SK-N-SH (cell line): Measurements from ENCODE around the gene PREB. TPM values are rescaled to one million over a fixed set of nuclear protein-coding genes. Genes with fewer than 3 reads are reported as not detected.

Experiments
- CTCF ChIA-PET: fragments of 300-600, 350-600 bp; formaldehyde crosslinking; extraction: SDS; loops from one replicate; lab custom pipeline; 2021; lab: Yijun Ruan, JAX
- POLR2A ChIA-PET: fragments of 350-600 bp; sonication (Branson Sonifier 250); formaldehyde crosslinking; extraction: SDS; loops from one replicate; lab custom pipeline; 2020; ENCODE audit warnings: antibody characterized with exemption, inconsistent platforms; lab: Yijun Ruan, JAX
- DNase-seq: peaks from one replicate; pipeline ENCODE4 v3.0.0; 2012
- H2AFZ ChIP-seq: fragments of 200-600 bp; sonication (generic); 2 replicates; pipeline ENCODE4 v1.8.1; 2016; ENCODE audit warnings: antibody characterized with exemption, mild to moderate bottlenecking, low read depth
- H3F3A ChIP-seq: fragments of 200-600 bp; sonication (generic); replicated peaks from 2 replicates; pipeline ENCODE3; 2016; ENCODE audit warnings: antibody characterized with exemption, mild to moderate bottlenecking; ENCODE audit not compliant: insufficient read depth
- H3K27ac ChIP-seq, 2 experiments: fragments of 200-500 bp in 1 of 2; fragments of 200-600 bp in 1 of 2; sonication (Bioruptor generic) in 1 of 2; sonication (generic), shearing (Covaris generic) in 1 of 2; 2 replicates each; pipeline versions ENCODE4 v1.5.1 to v1.6.1; 2014 to 2016; ENCODE audit warnings: low read depth in 2 of 2, inconsistent platforms in 1 of 2, low read length in 1 of 2, mild to moderate bottlenecking in 1 of 2, mixed read lengths in 1 of 2
- H3K27me3 ChIP-seq: fragments of 200-600 bp; sonication (generic), shearing (Covaris generic); 2 replicates; pipeline ENCODE4 v1.6.1; 2016; ENCODE audit warnings: mixed run types; ENCODE audit not compliant: insufficient read depth
- H3K36me3 ChIP-seq, 2 experiments: fragments of 200-500 bp in 1 of 2; fragments of 200-600 bp in 1 of 2; sonication (Bioruptor generic) in 1 of 2; sonication (generic) in 1 of 2; replicated peaks in 1 of 2; 2 replicates each; pipeline versions ENCODE3 to v1.5.1; 2014 to 2016; ENCODE audit warnings: low read length in 1 of 2, mild to moderate bottlenecking in 1 of 2; ENCODE audit not compliant: insufficient read depth in 2 of 2, control insufficient read depth in 1 of 2
- H3K4me1 ChIP-seq, 2 experiments: fragments of 200-500 bp in 1 of 2; fragments of 200-600 bp in 1 of 2; sonication (Bioruptor generic) in 1 of 2; sonication (generic), shearing (Covaris generic) in 1 of 2; 2 replicates each; pipeline versions ENCODE4 v1.5.1 to v1.6.1; 2014 to 2016; ENCODE audit warnings: low read depth in 1 of 2, low read length in 1 of 2, mixed run types in 1 of 2; ENCODE audit not compliant: insufficient read depth in 2 of 2, control insufficient read depth in 1 of 2
- H3K4me2 ChIP-seq: fragments of 200-600 bp; sonication (generic), shearing (Covaris generic); 2 replicates; pipeline ENCODE4 v1.6.1; 2017; ENCODE audit warnings: mixed run types
- H3K4me3 ChIP-seq, 2 experiments: fragments of 200-500 bp in 1 of 2; fragments of 200-600 bp in 1 of 2; sonication (Bioruptor generic) in 1 of 2; sonication (generic), shearing (Covaris generic) in 1 of 2; 2 replicates each; pipeline versions ENCODE4 v1.5.1 to v1.8.1; 2014 to 2016; ENCODE audit warnings: low read depth in 2 of 2, inconsistent platforms in 1 of 2, low read length in 1 of 2, mild to moderate bottlenecking in 1 of 2, mixed read lengths in 1 of 2, moderate library complexity in 1 of 2
- H3K79me2 ChIP-seq: fragments of 200-600 bp; sonication (generic); 2 replicates; pipeline ENCODE4 v1.8.1; 2017; ENCODE audit warnings: mild to moderate bottlenecking; ENCODE audit not compliant: insufficient read depth
- H3K9ac ChIP-seq: fragments of 200-600 bp; sonication (generic); 2 replicates; pipeline ENCODE4 v1.6.1; 2017; ENCODE audit warnings: mixed run types
- H3K9me2 ChIP-seq: fragments of 200-600 bp; sonication (generic); 2 replicates; pipeline ENCODE4 v1.6.1; 2017; ENCODE audit warnings: mixed run types
- H3K9me3 ChIP-seq: fragments of 200-600 bp; sonication (generic); 2 replicates; pipeline ENCODE4 v1.6.1; 2017; ENCODE audit warnings: mixed run types, mild to moderate bottlenecking, moderate library complexity
- H4K20me1 ChIP-seq: fragments of 200-600 bp; sonication (generic); 2 replicates; pipeline ENCODE4 v1.6.1; 2017; ENCODE audit warnings: mild to moderate bottlenecking, mixed run types; ENCODE audit not compliant: insufficient read depth
- ELF1 ChIP-seq: IDR thresholded peaks from 2 replicates; pipeline ENCODE4 v1.4.0; 2012
- EP300 ChIP-seq, 2 experiments: IDR thresholded peaks; 2 replicates each; pipeline versions ENCODE4 v1.4.0 to v1.6.1; 2012; ENCODE audit warnings: borderline replicate concordance in 1 of 2, low read depth in 1 of 2, low read length in 1 of 2
- EZH2phosphoT487 ChIP-seq: fragments of 200-600 bp; sonication (generic); IDR thresholded peaks from 2 replicates; pipeline ENCODE4 v1.6.1; 2017; ENCODE audit warnings: low read depth, mixed run types, mild to moderate bottlenecking, antibody characterized with exemption, moderate library complexity, borderline replicate concordance
- FOXJ3 ChIP-seq: sonication (generic); formaldehyde crosslinking; IDR thresholded peaks from 2 replicates; pipeline ENCODE4 v1.5.1; 2020; ENCODE audit warnings: mild to moderate bottlenecking, missing genetic modification reagents
- RXRA ChIP-seq: IDR thresholded peaks from 2 replicates; pipeline ENCODE4 v1.4.0; 2012; ENCODE audit warnings: low read depth, mild to moderate bottlenecking, borderline replicate concordance
- YY1 ChIP-seq: IDR thresholded peaks from 2 replicates; pipeline ENCODE4 v1.4.0; 2012; ENCODE audit warnings: low read depth, mild to moderate bottlenecking
- WGBS: methylation state at CpG from one replicate; pipeline ENCODE4 v1.1.6; 2017; ENCODE audit warnings: low lambda C conversion rate; 5-methylcytosine and 5-hydroxymethylcytosine counted together
- polyA plus RNA-seq, 3 experiments: library from polyadenylated mRNA; depleted of rRNA; stranded (reverse); fragments of >200 nt; gene quantifications; 2 replicates each; pipeline ENCODE4 v1.2.3, GENCODE V29; 2012
- TF ChIP-seq, protein P1 (sequence below): fragments of 150-350 bp; IDR thresholded peaks from 2 replicates; pipeline ENCODE4 v1.6.1; 2016; ENCODE audit warnings: mild to moderate bottlenecking, low read depth, low read length
- TF ChIP-seq, protein P2 (sequence below): IDR thresholded peaks from 2 replicates; pipeline ENCODE4 v1.4.0; 2012; ENCODE audit warnings: low read depth, borderline replicate concordance
- TF ChIP-seq, protein P3 (sequence below): fragments of 200-600 bp; sonication (generic); IDR thresholded peaks from 2 replicates; pipeline ENCODE4 v1.6.1; 2017; ENCODE audit warnings: antibody characterized with exemption, mild to moderate bottlenecking, moderate library complexity
- TF ChIP-seq, protein P4 (sequence below): IDR thresholded peaks from 2 replicates; pipeline ENCODE4 v1.6.1; 2012; ENCODE audit warnings: mild to moderate bottlenecking, low read depth, low read length, moderate library complexity
- TF ChIP-seq, protein P5 (sequence below): IDR thresholded peaks from 2 replicates; pipeline ENCODE4 v1.4.0; 2012; ENCODE audit warnings: low read depth, borderline replicate concordance

PREB gene
- polyA plus RNA-seq, 1 of the 3 experiments (the other 2 are of a cell fraction), result 47.9 TPM

DNA sequence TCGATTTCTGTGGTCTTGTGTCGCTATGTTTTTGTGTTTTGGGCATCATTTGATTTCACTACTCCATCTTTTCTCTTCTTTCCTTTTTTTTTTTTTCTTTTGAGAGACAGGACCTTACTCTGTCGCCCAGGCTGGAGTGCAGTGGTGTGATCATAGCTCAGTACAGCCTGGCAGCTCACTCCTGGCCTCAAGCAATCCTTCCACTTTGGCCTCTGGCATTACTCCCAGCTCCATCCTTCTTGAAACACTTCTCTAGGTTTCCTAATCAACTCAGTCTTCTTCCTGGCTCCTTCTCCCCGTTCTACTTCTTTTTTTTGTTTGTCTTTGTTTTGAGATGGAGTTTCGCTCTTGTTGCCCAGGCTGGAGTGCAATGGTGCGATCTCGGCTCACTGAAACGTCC is 40.9 kb upstream of the PREB start:
- no peaks in the 10 kb centered on the region for H4K20me1 ChIP-seq
- H3K36me3 ChIP-seq, result no peaks in the 10 kb centered on the region
- POLR2A ChIA-PET, result no interaction called here
- no peak for TF ChIP-seq ELF1
- TF ChIP-seq, protein P1, sequence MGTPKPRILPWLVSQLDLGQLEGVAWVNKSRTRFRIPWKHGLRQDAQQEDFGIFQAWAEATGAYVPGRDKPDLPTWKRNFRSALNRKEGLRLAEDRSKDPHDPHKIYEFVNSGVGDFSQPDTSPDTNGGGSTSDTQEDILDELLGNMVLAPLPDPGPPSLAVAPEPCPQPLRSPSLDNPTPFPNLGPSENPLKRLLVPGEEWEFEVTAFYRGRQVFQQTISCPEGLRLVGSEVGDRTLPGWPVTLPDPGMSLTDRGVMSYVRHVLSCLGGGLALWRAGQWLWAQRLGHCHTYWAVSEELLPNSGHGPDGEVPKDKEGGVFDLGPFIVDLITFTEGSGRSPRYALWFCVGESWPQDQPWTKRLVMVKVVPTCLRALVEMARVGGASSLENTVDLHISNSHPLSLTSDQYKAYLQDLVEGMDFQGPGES, result no peak
- TF ChIP-seq, protein P2, sequence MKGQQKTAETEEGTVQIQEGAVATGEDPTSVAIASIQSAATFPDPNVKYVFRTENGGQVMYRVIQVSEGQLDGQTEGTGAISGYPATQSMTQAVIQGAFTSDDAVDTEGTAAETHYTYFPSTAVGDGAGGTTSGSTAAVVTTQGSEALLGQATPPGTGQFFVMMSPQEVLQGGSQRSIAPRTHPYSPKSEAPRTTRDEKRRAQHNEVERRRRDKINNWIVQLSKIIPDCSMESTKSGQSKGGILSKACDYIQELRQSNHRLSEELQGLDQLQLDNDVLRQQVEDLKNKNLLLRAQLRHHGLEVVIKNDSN, result no peak
- TF ChIP-seq EP300 (IDR thresholded peaks at IDR 0.05; ENCODE audit: borderline replicate concordance in 1 of 2, low read depth in 1 of 2, low read length in 1 of 2), result no peak
- no peak for TF ChIP-seq EZH2phosphoT487
- TF ChIP-seq, protein P3, sequence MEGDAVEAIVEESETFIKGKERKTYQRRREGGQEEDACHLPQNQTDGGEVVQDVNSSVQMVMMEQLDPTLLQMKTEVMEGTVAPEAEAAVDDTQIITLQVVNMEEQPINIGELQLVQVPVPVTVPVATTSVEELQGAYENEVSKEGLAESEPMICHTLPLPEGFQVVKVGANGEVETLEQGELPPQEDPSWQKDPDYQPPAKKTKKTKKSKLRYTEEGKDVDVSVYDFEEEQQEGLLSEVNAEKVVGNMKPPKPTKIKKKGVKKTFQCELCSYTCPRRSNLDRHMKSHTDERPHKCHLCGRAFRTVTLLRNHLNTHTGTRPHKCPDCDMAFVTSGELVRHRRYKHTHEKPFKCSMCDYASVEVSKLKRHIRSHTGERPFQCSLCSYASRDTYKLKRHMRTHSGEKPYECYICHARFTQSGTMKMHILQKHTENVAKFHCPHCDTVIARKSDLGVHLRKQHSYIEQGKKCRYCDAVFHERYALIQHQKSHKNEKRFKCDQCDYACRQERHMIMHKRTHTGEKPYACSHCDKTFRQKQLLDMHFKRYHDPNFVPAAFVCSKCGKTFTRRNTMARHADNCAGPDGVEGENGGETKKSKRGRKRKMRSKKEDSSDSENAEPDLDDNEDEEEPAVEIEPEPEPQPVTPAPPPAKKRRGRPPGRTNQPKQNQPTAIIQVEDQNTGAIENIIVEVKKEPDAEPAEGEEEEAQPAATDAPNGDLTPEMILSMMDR, result no peak
- TF ChIP-seq, protein P4, sequence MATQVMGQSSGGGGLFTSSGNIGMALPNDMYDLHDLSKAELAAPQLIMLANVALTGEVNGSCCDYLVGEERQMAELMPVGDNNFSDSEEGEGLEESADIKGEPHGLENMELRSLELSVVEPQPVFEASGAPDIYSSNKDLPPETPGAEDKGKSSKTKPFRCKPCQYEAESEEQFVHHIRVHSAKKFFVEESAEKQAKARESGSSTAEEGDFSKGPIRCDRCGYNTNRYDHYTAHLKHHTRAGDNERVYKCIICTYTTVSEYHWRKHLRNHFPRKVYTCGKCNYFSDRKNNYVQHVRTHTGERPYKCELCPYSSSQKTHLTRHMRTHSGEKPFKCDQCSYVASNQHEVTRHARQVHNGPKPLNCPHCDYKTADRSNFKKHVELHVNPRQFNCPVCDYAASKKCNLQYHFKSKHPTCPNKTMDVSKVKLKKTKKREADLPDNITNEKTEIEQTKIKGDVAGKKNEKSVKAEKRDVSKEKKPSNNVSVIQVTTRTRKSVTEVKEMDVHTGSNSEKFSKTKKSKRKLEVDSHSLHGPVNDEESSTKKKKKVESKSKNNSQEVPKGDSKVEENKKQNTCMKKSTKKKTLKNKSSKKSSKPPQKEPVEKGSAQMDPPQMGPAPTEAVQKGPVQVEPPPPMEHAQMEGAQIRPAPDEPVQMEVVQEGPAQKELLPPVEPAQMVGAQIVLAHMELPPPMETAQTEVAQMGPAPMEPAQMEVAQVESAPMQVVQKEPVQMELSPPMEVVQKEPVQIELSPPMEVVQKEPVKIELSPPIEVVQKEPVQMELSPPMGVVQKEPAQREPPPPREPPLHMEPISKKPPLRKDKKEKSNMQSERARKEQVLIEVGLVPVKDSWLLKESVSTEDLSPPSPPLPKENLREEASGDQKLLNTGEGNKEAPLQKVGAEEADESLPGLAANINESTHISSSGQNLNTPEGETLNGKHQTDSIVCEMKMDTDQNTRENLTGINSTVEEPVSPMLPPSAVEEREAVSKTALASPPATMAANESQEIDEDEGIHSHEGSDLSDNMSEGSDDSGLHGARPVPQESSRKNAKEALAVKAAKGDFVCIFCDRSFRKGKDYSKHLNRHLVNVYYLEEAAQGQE, result no peak
- TF ChIP-seq, all 33 proteins: peak for 0
- Histone ChIP-seq H3K9me3 (no peaks in the 10 kb centered on the region), H2AFZ (no peak overlapping the region), H3K4me3 (no peak overlapping the region), H3K4me2 (no peak overlapping the region), H3K4me1 (peaks cover 3 to 13% of the 10 kb centered on the region in 2 experiments; a peak in 3 of 4 replicates), H3K9me2 (no peaks in the 10 kb centered on the region), H3K9ac (no peak overlapping the region), H3K27me3 (no peaks in the 10 kb centered on the region), H3K27ac (no peak overlapping the region), H3F3A (no peaks in the 10 kb centered on the region), H3K79me2 (no peaks in the 10 kb centered on the region)
- whole genome bisulfite sequencing, result 64% methylated on average over 8 of the region's 8 CpGs
- DNase-seq, result no peak
- CTCF ChIA-PET, result interaction anchor here (0.6 to 2.8 kb wide), 11 partner anchors 9 to 213 kb away, joined by 3 to 21 read pairs (median 6); partner anchors contain the start of gene ABHD1

DNA sequence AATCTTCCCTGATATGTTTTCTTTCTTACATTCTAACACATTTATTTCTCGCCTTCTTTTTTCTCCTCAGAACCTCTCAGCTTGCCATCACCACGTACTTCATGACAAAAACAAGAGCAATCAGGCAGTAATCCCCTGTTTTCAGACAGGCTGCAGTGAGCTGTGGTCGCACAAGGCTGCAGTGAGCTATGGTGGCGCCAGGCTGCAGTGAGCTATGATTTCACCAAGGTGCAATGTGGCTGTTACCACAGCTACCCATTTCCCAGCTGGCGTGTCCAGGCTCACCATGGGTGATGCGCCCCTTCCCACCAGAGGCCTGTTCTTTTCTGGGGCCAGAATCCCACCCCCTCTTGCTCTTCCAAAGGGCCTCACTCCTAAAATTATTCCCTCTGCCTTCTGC is 40.2 kb upstream of the PREB start:
- Histone ChIP-seq H3K9me3 (no peaks in the 10 kb centered on the region), H3K4me3 (no peak overlapping the region), H3K79me2 (no peaks in the 10 kb centered on the region), H3K4me2 (peak overlapping the region; percentile 10), H3K4me1 (peaks cover 3 to 7% of the 10 kb centered on the region in 2 experiments; a peak in 3 of 4 replicates), H3K27ac (no peak overlapping the region), H4K20me1 (no peaks in the 10 kb centered on the region), H3K36me3 (no peaks in the 10 kb centered on the region), H3K9me2 (no peaks in the 10 kb centered on the region), H3F3A (no peaks in the 10 kb centered on the region), H3K9ac (no peak overlapping the region), H3K27me3 (no peaks in the 10 kb centered on the region), H2AFZ (no peak overlapping the region)
- no peak for DNase-seq
- ChIA-PET CTCF (interaction anchor here (0.6 to 2.8 kb wide), 10 partner anchors 9 to 213 kb away, joined by 3 to 21 read pairs (median 6); no protein-coding TSS in a partner anchor), POLR2A (no interaction called here)
- 71% methylated on average over 6 of the region's 6 CpGs for WGBS
- TF ChIP-seq, protein P4, result no peak
- TF ChIP-seq YY1 (no peak), FOXJ3 (CRISPR knock-in tag) (no peak), RXRA (no peak)
- TF ChIP-seq, protein P5, sequence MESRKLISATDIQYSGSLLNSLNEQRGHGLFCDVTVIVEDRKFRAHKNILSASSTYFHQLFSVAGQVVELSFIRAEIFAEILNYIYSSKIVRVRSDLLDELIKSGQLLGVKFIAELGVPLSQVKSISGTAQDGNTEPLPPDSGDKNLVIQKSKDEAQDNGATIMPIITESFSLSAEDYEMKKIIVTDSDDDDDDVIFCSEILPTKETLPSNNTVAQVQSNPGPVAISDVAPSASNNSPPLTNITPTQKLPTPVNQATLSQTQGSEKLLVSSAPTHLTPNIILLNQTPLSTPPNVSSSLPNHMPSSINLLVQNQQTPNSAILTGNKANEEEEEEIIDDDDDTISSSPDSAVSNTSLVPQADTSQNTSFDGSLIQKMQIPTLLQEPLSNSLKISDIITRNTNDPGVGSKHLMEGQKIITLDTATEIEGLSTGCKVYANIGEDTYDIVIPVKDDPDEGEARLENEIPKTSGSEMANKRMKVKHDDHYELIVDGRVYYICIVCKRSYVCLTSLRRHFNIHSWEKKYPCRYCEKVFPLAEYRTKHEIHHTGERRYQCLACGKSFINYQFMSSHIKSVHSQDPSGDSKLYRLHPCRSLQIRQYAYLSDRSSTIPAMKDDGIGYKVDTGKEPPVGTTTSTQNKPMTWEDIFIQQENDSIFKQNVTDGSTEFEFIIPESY, result no peak
